Astrocyte (in vitro differentiated cells and primary cell): ENCODE data around the gene SPRR1B.

Source experiments
- CTCF ChIP-seq: IDR thresholded peaks from 2 replicates; pipeline ENCODE4 v1.5.1; 2011; ENCODE audit warnings: low read depth, mild to moderate bottlenecking, inconsistent platforms, low read length, moderate library complexity; ENCODE audit not compliant: insufficient read depth
- EZH2 ChIP-seq: IDR thresholded peaks from 2 replicates; pipeline ENCODE4 v1.6.1; 2012; ENCODE audit warnings: mild to moderate bottlenecking, low read length, inconsistent platforms; ENCODE audit not compliant: insufficient read depth

DNA sequence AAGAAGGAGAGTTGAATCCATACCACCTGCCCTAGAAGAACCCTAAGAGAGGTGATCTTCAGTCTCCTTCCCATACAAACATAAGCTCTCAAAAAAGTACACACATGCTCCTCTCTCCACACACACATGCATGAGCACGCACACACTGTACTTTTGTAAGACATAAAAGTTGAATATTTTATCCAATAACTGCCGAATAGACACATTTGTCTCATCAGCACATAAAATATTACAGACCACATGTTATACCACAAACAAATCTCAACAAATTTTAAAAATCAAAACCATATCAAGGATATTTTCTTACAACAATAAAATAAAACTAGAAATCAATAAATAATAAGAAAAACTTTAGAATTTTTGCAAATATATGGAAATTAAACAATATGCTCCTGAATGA is 44.4 kb upstream of the SPRR1B start:
- no peak for TF ChIP-seq CTCF
- TF ChIP-seq EZH2: no peak
